CD4-positive, alpha-beta T cell treated with Interleukin-2 at 100 ng/mL for 4 hours (primary cell): ENCODE measurements around the gene ORAI3.
A peak's percentile ranks its signal among the peaks of the same experiment; 100 is the strongest.

Source experiments
- DNase-seq: peaks from one replicate; pipeline ENCODE4 v3.0.0-alpha.2; 2020; ENCODE audit warnings: low spot score

The ORAI3 gene

GRCh38 chr16:30948667-30949649 lies at the start of gene ORAI3:
TSS of gene ORAI3 (plus strand) at chr16:30949068. CDS start at chr16:30949290, 222 bp downstream.
- peak; percentile 39 for DNase-seq

- DNase-seq, result no peak
Measured at GRCh38 chr16:30899794-30900193, 49.1 kb upstream of the ORAI3 start.

GRCh38 chr16:30900588-30900987 lies 48.3 kb upstream of the ORAI3 start:
- no peak for DNase-seq

- DNase-seq, result no peak
Measured at GRCh38 chr16:30901201-30902028, 47.5 kb upstream of the ORAI3 start.

- DNase-seq, result peak; percentile 49
Measured at GRCh38 chr16:30902029-30902972, 46.6 kb upstream of the ORAI3 start.

- DNase-seq, result no peak
Measured at GRCh38 chr16:30903002-30903401, 45.9 kb upstream of the ORAI3 start.

- DNase-seq, result no peak
Measured at GRCh38 chr16:30903596-30903995, 45.3 kb upstream of the ORAI3 start.

- DNase-seq, result no peak
Measured at GRCh38 chr16:30904114-30904780, 44.6 kb upstream of the ORAI3 start.

- DNase-seq, result no peak
Measured at GRCh38 chr16:30907064-30907463, 41.8 kb upstream of the ORAI3 start.

- no peak for DNase-seq
Measured at GRCh38 chr16:30910427-30911029, 38.3 kb upstream of the ORAI3 start.

GRCh38 chr16:30912794-30913412 lies 36.0 kb upstream of the ORAI3 start:
- DNase-seq, result no peak

GRCh38 chr16:30914830-30915229 lies 34.0 kb upstream of the ORAI3 start:
- DNase-seq, result no peak

GRCh38 chr16:30918614-30919013 lies 30.3 kb upstream of the ORAI3 start:
- no peak for DNase-seq

- no peak for DNase-seq
Measured at GRCh38 chr16:30920891-30921290, 28.0 kb upstream of the ORAI3 start.

GRCh38 chr16:30921459-30921747 lies 27.5 kb upstream of the ORAI3 start:
- DNase-seq, result no peak

GRCh38 chr16:30921748-30922419 lies 27.0 kb upstream of the ORAI3 start:
- peak; percentile 90 for DNase-seq

- peak; percentile 100 for DNase-seq
Measured at GRCh38 chr16:30922420-30922959, 26.4 kb upstream of the ORAI3 start.

GRCh38 chr16:30922960-30923535 lies 25.8 kb upstream of the ORAI3 start:
- DNase-seq, result peak; percentile 97

GRCh38 chr16:30923554-30924075 lies 25.3 kb upstream of the ORAI3 start, which contains the start of gene FBXL19:
TSS of gene FBXL19 (plus strand) at chr16:30923572. CDS start at chr16:30925755, 2,183 bp downstream.
- DNase-seq, result no peak
